ENCODE data around the gene GAGE12C. TPM values are rescaled to one million over a fixed set of nuclear protein-coding genes. Genes with fewer than 3 reads are reported as not detected.
"Not testable (repeated sequence)": the region's sequence is repeated elsewhere in the genome, so short reads cannot be mapped to it uniquely, and the experiment has no call there.

The GAGE12C gene, protein sequence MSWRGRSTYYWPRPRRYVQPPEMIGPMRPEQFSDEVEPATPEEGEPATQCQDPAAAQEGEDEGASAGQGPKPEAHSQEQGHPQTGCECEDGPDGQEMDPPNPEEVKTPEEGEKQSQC
- not detected in 2 replicates for total RNA-seq

DNA sequence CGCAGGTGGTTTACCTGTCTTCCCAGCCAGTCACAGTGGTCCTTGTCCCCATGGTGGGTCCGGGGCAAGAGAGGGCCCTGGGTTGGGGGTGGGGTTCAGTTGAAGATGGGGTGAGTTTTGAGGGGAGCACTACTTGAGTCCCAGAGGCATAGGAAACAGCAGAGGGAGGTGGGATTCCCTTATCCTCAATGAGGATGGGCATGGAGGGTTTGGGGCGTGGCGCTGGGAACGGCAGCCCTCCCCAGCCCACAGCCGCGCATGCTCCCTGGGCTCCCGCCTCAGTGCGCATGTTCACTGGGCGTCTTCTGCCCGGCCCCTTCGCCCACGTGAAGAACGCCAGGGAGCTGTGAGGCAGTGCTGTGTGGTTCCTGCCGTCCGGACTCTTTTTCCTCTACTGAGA, at the start of gene GAGE12C:
GAGE12C (plus strand) TSS at position 301 of the 400 bp plus-strand sequence. CDS start 1,155 bp downstream, outside the sequence.
- H3K27ac ChIP-seq (ENCODE audit: low read depth, low read length); H2AFZ ChIP-seq (ENCODE audit: low read length); H3K9me3 ChIP-seq (ENCODE audit: low read depth, low read length); H3K4me3 ChIP-seq (ENCODE audit: insufficient read depth, low read length); H3K36me3 ChIP-seq (ENCODE audit: insufficient read depth, low read length); H3K4me1 ChIP-seq (ENCODE audit: insufficient read depth, low read length); H3K27me3 ChIP-seq (ENCODE audit: insufficient read depth, low read length); DNase-seq (ENCODE audit: insufficient read length, low spot score, missing footprints); H3K79me2 ChIP-seq (ENCODE audit: insufficient read depth, low read length); H4K20me1 ChIP-seq (ENCODE audit: insufficient read depth, low read length); H3K4me2 ChIP-seq (ENCODE audit: insufficient read depth, low read length): not testable (repeated sequence)

DNA sequence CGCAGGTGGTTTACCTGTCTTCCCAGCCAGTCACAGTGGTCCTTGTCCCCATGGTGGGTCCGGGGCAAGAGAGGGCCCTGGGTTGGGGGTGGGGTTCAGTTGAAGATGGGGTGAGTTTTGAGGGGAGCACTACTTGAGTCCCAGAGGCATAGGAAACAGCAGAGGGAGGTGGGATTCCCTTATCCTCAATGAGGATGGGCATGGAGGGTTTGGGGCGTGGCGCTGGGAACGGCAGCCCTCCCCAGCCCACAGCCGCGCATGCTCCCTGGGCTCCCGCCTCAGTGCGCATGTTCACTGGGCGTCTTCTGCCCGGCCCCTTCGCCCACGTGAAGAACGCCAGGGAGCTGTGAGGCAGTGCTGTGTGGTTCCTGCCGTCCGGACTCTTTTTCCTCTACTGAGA, 9.5 kb downstream of the GAGE12C start, which contains the start of gene GAGE12D:
GAGE12D (plus strand) TSS at position 301 of the 400 bp plus-strand sequence. CDS start 1,155 bp downstream, outside the sequence.
- H3K27ac ChIP-seq (ENCODE audit: low read depth, low read length): not testable (repeated sequence)

DNA sequence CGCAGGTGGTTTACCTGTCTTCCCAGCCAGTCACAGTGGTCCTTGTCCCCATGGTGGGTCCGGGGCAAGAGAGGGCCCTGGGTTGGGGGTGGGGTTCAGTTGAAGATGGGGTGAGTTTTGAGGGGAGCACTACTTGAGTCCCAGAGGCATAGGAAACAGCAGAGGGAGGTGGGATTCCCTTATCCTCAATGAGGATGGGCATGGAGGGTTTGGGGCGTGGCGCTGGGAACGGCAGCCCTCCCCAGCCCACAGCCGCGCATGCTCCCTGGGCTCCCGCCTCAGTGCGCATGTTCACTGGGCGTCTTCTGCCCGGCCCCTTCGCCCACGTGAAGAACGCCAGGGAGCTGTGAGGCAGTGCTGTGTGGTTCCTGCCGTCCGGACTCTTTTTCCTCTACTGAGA, 19.0 kb downstream of the GAGE12C start, which contains the start of gene GAGE12E:
GAGE12E (plus strand) TSS at position 301 of the 400 bp plus-strand sequence. CDS start 1,155 bp downstream, outside the sequence.
- H3K79me2 ChIP-seq (ENCODE audit: insufficient read depth, low read length); DNase-seq (ENCODE audit: insufficient read length, low spot score, missing footprints); H3K4me2 ChIP-seq (ENCODE audit: insufficient read depth, low read length); H3K9me3 ChIP-seq (ENCODE audit: low read depth, low read length); H3K27me3 ChIP-seq (ENCODE audit: insufficient read depth, low read length); H3K4me1 ChIP-seq (ENCODE audit: insufficient read depth, low read length); H3K36me3 ChIP-seq (ENCODE audit: insufficient read depth, low read length); H3K27ac ChIP-seq (ENCODE audit: low read depth, low read length); H4K20me1 ChIP-seq (ENCODE audit: insufficient read depth, low read length); H2AFZ ChIP-seq (ENCODE audit: low read length); H3K4me3 ChIP-seq (ENCODE audit: insufficient read depth, low read length): not testable (repeated sequence)

More for the DNA sequence above, 9.5 kb downstream of the GAGE12C start, which contains the start of gene GAGE12D:
- not testable (repeated sequence) for H3K4me1 ChIP-seq (ENCODE audit: insufficient read depth, low read length); H2AFZ ChIP-seq (ENCODE audit: low read length); DNase-seq (ENCODE audit: insufficient read length, low spot score, missing footprints); H3K79me2 ChIP-seq (ENCODE audit: insufficient read depth, low read length); H3K27me3 ChIP-seq (ENCODE audit: insufficient read depth, low read length); H3K36me3 ChIP-seq (ENCODE audit: insufficient read depth, low read length); H3K9me3 ChIP-seq (ENCODE audit: low read depth, low read length); H3K4me2 ChIP-seq (ENCODE audit: insufficient read depth, low read length); H3K4me3 ChIP-seq (ENCODE audit: insufficient read depth, low read length); H4K20me1 ChIP-seq (ENCODE audit: insufficient read depth, low read length)

DNA sequence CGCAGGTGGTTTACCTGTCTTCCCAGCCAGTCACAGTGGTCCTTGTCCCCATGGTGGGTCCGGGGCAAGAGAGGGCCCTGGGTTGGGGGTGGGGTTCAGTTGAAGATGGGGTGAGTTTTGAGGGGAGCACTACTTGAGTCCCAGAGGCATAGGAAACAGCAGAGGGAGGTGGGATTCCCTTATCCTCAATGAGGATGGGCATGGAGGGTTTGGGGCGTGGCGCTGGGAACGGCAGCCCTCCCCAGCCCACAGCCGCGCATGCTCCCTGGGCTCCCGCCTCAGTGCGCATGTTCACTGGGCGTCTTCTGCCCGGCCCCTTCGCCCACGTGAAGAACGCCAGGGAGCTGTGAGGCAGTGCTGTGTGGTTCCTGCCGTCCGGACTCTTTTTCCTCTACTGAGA, 28.6 kb downstream of the GAGE12C start, which contains the start of gene GAGE12F:
GAGE12F (plus strand) TSS at position 301 of the 400 bp plus-strand sequence. CDS start 1,155 bp downstream, outside the sequence.
- H2AFZ ChIP-seq (ENCODE audit: low read length); H3K27me3 ChIP-seq (ENCODE audit: insufficient read depth, low read length); H3K4me2 ChIP-seq (ENCODE audit: insufficient read depth, low read length); H3K79me2 ChIP-seq (ENCODE audit: insufficient read depth, low read length); DNase-seq (ENCODE audit: insufficient read length, low spot score, missing footprints); H4K20me1 ChIP-seq (ENCODE audit: insufficient read depth, low read length); H3K4me3 ChIP-seq (ENCODE audit: insufficient read depth, low read length); H3K9me3 ChIP-seq (ENCODE audit: low read depth, low read length); H3K27ac ChIP-seq (ENCODE audit: low read depth, low read length); H3K36me3 ChIP-seq (ENCODE audit: insufficient read depth, low read length); H3K4me1 ChIP-seq (ENCODE audit: insufficient read depth, low read length): not testable (repeated sequence)

DNA sequence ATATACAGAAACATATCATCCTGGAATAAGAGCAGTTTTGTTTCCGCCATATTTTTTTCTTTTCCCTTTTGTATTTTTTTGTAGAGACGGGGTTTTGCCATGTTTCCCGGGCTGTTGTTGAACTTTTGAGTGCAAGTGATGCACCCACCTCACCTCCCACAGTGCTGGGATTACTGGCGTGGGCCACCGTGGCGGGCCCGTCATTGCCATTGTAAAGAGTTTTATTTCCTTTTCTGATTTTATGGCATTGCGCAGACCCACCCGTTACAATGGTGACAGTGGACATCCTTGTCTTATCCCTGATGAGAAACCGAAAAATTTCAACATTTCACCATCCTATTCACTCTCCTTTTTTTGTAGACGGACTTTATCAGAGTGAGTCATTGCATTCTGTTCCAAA, 36.8 kb downstream of the GAGE12C start:
- H3K36me3 ChIP-seq (ENCODE audit: insufficient read depth, low read length); DNase-seq (ENCODE audit: insufficient read length, low spot score, missing footprints): not testable (repeated sequence)

DNA sequence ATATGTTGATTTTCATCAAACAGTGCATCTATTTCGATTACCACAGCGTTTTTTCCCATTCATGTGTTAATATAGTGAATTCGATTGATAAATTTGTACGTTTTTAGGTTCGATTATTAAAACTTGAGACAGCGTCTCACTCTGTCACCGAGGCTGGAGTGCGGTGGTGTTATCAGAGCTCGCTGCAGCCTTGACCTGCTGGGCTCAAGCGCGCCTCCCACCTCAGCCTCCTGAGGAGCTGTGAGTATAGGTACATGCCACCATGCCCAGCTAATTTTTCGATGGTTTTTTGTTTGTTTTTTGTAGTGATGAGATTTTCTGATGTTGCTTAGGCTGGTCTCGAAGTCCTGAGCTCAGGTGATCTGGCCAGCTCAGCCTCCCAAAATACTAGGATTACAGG, 37.2 kb downstream of the GAGE12C start:
- H3K36me3 ChIP-seq (ENCODE audit: insufficient read depth, low read length); H3K4me3 ChIP-seq (ENCODE audit: insufficient read depth, low read length); H3K4me2 ChIP-seq (ENCODE audit: insufficient read depth, low read length); H3K9me3 ChIP-seq (ENCODE audit: low read depth, low read length); H3K79me2 ChIP-seq (ENCODE audit: insufficient read depth, low read length); DNase-seq (ENCODE audit: insufficient read length, low spot score, missing footprints); H2AFZ ChIP-seq (ENCODE audit: low read length); H3K4me1 ChIP-seq (ENCODE audit: insufficient read depth, low read length); H4K20me1 ChIP-seq (ENCODE audit: insufficient read depth, low read length); H3K27me3 ChIP-seq (ENCODE audit: insufficient read depth, low read length); H3K27ac ChIP-seq (ENCODE audit: low read depth, low read length): not testable (repeated sequence)

More for the DNA sequence above, 36.8 kb downstream of the GAGE12C start:
- not testable (repeated sequence) for H2AFZ ChIP-seq (ENCODE audit: low read length); H3K4me2 ChIP-seq (ENCODE audit: insufficient read depth, low read length); H3K4me3 ChIP-seq (ENCODE audit: insufficient read depth, low read length); H3K27ac ChIP-seq (ENCODE audit: low read depth, low read length); H3K27me3 ChIP-seq (ENCODE audit: insufficient read depth, low read length); H3K79me2 ChIP-seq (ENCODE audit: insufficient read depth, low read length); H3K9me3 ChIP-seq (ENCODE audit: low read depth, low read length); H4K20me1 ChIP-seq (ENCODE audit: insufficient read depth, low read length); H3K4me1 ChIP-seq (ENCODE audit: insufficient read depth, low read length)

DNA sequence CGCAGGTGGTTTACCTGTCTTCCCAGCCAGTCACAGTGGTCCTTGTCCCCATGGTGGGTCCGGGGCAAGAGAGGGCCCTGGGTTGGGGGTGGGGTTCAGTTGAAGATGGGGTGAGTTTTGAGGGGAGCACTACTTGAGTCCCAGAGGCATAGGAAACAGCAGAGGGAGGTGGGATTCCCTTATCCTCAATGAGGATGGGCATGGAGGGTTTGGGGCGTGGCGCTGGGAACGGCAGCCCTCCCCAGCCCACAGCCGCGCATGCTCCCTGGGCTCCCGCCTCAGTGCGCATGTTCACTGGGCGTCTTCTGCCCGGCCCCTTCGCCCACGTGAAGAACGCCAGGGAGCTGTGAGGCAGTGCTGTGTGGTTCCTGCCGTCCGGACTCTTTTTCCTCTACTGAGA, 38.1 kb downstream of the GAGE12C start, which contains the start of gene GAGE12G:
GAGE12G (plus strand) TSS at position 301 of the 400 bp plus-strand sequence. CDS start 1,155 bp downstream, outside the sequence.
- H3K79me2 ChIP-seq (ENCODE audit: insufficient read depth, low read length); H4K20me1 ChIP-seq (ENCODE audit: insufficient read depth, low read length); H3K4me2 ChIP-seq (ENCODE audit: insufficient read depth, low read length); H3K27ac ChIP-seq (ENCODE audit: low read depth, low read length); H2AFZ ChIP-seq (ENCODE audit: low read length); H3K4me3 ChIP-seq (ENCODE audit: insufficient read depth, low read length); H3K36me3 ChIP-seq (ENCODE audit: insufficient read depth, low read length); H3K27me3 ChIP-seq (ENCODE audit: insufficient read depth, low read length); H3K4me1 ChIP-seq (ENCODE audit: insufficient read depth, low read length); DNase-seq (ENCODE audit: insufficient read length, low spot score, missing footprints); H3K9me3 ChIP-seq (ENCODE audit: low read depth, low read length): not testable (repeated sequence)

DNA sequence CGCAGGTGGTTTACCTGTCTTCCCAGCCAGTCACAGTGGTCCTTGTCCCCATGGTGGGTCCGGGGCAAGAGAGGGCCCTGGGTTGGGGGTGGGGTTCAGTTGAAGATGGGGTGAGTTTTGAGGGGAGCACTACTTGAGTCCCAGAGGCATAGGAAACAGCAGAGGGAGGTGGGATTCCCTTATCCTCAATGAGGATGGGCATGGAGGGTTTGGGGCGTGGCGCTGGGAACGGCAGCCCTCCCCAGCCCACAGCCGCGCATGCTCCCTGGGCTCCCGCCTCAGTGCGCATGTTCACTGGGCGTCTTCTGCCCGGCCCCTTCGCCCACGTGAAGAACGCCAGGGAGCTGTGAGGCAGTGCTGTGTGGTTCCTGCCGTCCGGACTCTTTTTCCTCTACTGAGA, 47.7 kb downstream of the GAGE12C start, which contains the start of gene GAGE12H:
GAGE12H (plus strand) TSS at position 301 of the 400 bp plus-strand sequence. CDS start 1,155 bp downstream, outside the sequence.
- not testable (repeated sequence) for H3K4me3 ChIP-seq (ENCODE audit: insufficient read depth, low read length); DNase-seq (ENCODE audit: insufficient read length, low spot score, missing footprints); H3K4me1 ChIP-seq (ENCODE audit: insufficient read depth, low read length)

More for the DNA sequence above, 47.7 kb downstream of the GAGE12C start, which contains the start of gene GAGE12H:
- not testable (repeated sequence) for H3K27ac ChIP-seq (ENCODE audit: low read depth, low read length); H3K9me3 ChIP-seq (ENCODE audit: low read depth, low read length); H3K27me3 ChIP-seq (ENCODE audit: insufficient read depth, low read length); H3K4me2 ChIP-seq (ENCODE audit: insufficient read depth, low read length); H2AFZ ChIP-seq (ENCODE audit: low read length); H4K20me1 ChIP-seq (ENCODE audit: insufficient read depth, low read length); H3K36me3 ChIP-seq (ENCODE audit: insufficient read depth, low read length); H3K79me2 ChIP-seq (ENCODE audit: insufficient read depth, low read length)

All from osteoblast (primary cell).